GM12878 (cell line): ENCODE data around the gene FALEC. TPM values are rescaled to one million over a fixed set of nuclear protein-coding genes. Genes with fewer than 3 reads are reported as not detected.
A peak's percentile ranks its signal among the peaks of the same experiment; 100 is the strongest.

Experiments used
- ATAC-seq: fragments of 200-7000 bp; cut with Tn5 transposase; 3 replicates; pipeline ENCODE4 v1.9.1; 2020; ENCODE audit warnings: mild to moderate bottlenecking, moderate library complexity
- BruUV-seq: library from RNA; stranded (reverse); fragments of 400-500 nt; replicated peaks from 2 replicates; lab custom pipeline; 2021; lab: Mats Ljungman, UMichigan
- CTCF ChIA-PET: fragments of 300-600 bp; sonication (Branson Sonifier 250); formaldehyde crosslinking; extraction: SDS; loops from one replicate; lab custom pipeline; 2021; ENCODE audit warnings: inconsistent platforms; lab: Yijun Ruan, JAX
- POLR2A ChIA-PET: fragments of 350-600 bp; formaldehyde crosslinking; extraction: SDS; loops from one replicate; lab custom pipeline; 2021; ENCODE audit warnings: inconsistent platforms; lab: Charles Lee
- RAD21 ChIA-PET: fragments of 300-600 bp; sonication (Branson Sonifier 250); formaldehyde crosslinking; loops from one replicate; lab custom pipeline; 2023; ENCODE audit warnings: antibody characterized with exemption; ENCODE audit not compliant: unreplicated experiment; lab: Charles Lee
- SMC1A ChIA-PET: fragments of 300-600 bp; sonication (Branson Sonifier 250); formaldehyde crosslinking; loops from one replicate; lab custom pipeline; 2023; ENCODE audit not compliant: unreplicated experiment, uncharacterized antibody; lab: Charles Lee
- DNase-seq: peaks from one replicate; pipeline ENCODE4 v3.0.0-alpha.2; 2011; ENCODE audit warnings: low read depth, low spot score
- FAIRE-seq: peaks from 3 replicates; lab custom pipeline; 2011; peaks lifted over from hg19 to GRCh38; lab: Jason Lieb, UNC
- H2AFZ ChIP-seq: 2 replicates; pipeline ENCODE4 v1.6.0; 2011; ENCODE audit warnings: low read depth, low read length, control low read depth; ENCODE audit not compliant: control insufficient read depth
- H3K27ac ChIP-seq: 2 replicates; pipeline ENCODE4 v1.5.1; 2011; ENCODE audit warnings: control low read depth; ENCODE audit not compliant: control insufficient read depth, insufficient read depth
- H3K27me3 ChIP-seq, 2 experiments: replicated peaks in 1 of 2; 2 replicates each; pipeline versions ENCODE4 v1.6.0 to v1.6.1; 2011; ENCODE audit warnings: low read length in 1 of 2; ENCODE audit not compliant: control insufficient read depth in 2 of 2, insufficient read depth in 2 of 2
- H3K36me3 ChIP-seq, 2 experiments: 2 replicates each; pipeline ENCODE4 v1.5.1; 2011; ENCODE audit warnings: low read length in 1 of 2; ENCODE audit not compliant: control insufficient read depth in 2 of 2, insufficient read depth in 2 of 2
- H3K4me1 ChIP-seq: 2 replicates; pipeline ENCODE4 v1.6.1; 2011; ENCODE audit warnings: mild to moderate bottlenecking, low read length, moderate library complexity, mixed read lengths; ENCODE audit not compliant: control insufficient read depth, insufficient read depth
- H3K4me2 ChIP-seq: 2 replicates; pipeline ENCODE4 v1.6.0; 2011; ENCODE audit warnings: control low read depth; ENCODE audit not compliant: control insufficient read depth, insufficient read depth
- H3K4me3 ChIP-seq: fragments of 200-600 bp; sonication (generic); 2 replicates; pipeline ENCODE4 v1.5.1; 2016
- H3K79me2 ChIP-seq: 2 replicates; pipeline ENCODE4 v1.6.0; 2011; ENCODE audit warnings: low read length; ENCODE audit not compliant: control insufficient read depth, insufficient read depth
- H3K9ac ChIP-seq: 2 replicates; pipeline ENCODE4 v1.8.0; 2011; ENCODE audit warnings: low read length, control low read depth, mixed read lengths; ENCODE audit not compliant: control insufficient read depth, insufficient read depth
- H3K9me3 ChIP-seq: replicated peaks from 3 replicates; pipeline ENCODE4 v1.5.1; 2011; ENCODE audit warnings: mild to moderate bottlenecking, low read length; ENCODE audit not compliant: control insufficient read depth, insufficient read depth
- H4K20me1 ChIP-seq: 2 replicates; pipeline ENCODE4 v1.6.0; 2011; ENCODE audit not compliant: control insufficient read depth, insufficient read depth
- BCL11A ChIP-seq: IDR thresholded peaks from 2 replicates; pipeline ENCODE4 v1.6.1; 2011; ENCODE audit warnings: low read depth, low read length
- CHD1 ChIP-seq: IDR thresholded peaks from 2 replicates; pipeline ENCODE4 v1.6.1; 2012; ENCODE audit warnings: low read depth, low read length, improper control_type of control experiment
- CHD2 ChIP-seq: IDR thresholded peaks from 2 replicates; pipeline ENCODE4 v1.6.1; 2011; ENCODE audit warnings: low read depth, low read length, improper control_type of control experiment, borderline replicate concordance
- CHD4 ChIP-seq: fragments of 200-600 bp; sonication (generic); IDR thresholded peaks from 2 replicates; pipeline ENCODE4 v1.6.1; 2016; ENCODE audit warnings: mild to moderate bottlenecking
- CREM ChIP-seq: IDR thresholded peaks from 2 replicates; pipeline ENCODE4 v1.6.1; 2014; ENCODE audit warnings: antibody characterized with exemption, low read depth
- ESRRA ChIP-seq: IDR thresholded peaks from 2 replicates; pipeline ENCODE4 v1.6.1; 2012; ENCODE audit warnings: mild to moderate bottlenecking, low read length, improper control_type of control experiment
- FOXK2 ChIP-seq: fragments of 450-650 bp; IDR thresholded peaks from 2 replicates; pipeline ENCODE4 v1.6.1; 2017; ENCODE audit warnings: mild to moderate bottlenecking, moderate library complexity
- GABPA ChIP-seq: IDR thresholded peaks from 2 replicates; pipeline ENCODE4 v1.6.1; 2014; ENCODE audit warnings: antibody characterized with exemption, low read depth, mild to moderate bottlenecking, inconsistent platforms
- IKZF1 ChIP-seq: fragments of 450-650 bp; conservative IDR thresholded peaks from 2 replicates; pipeline ENCODE4 v1.6.1; 2017; ENCODE audit warnings: antibody characterized with exemption, mild to moderate bottlenecking
- MXI1 ChIP-seq: fragments of 150-350 bp; IDR thresholded peaks from 2 replicates; pipeline ENCODE4 v1.6.1; 2011; ENCODE audit warnings: low read depth, mild to moderate bottlenecking, inconsistent platforms, low read length, improper control_type of control experiment
- NR2C1 ChIP-seq: fragments of 450-650 bp; IDR thresholded peaks from 2 replicates; pipeline ENCODE4 v1.6.1; 2017; ENCODE audit warnings: antibody characterized with exemption, mild to moderate bottlenecking, moderate library complexity
- NR2C2 ChIP-seq: IDR thresholded peaks from 2 replicates; pipeline ENCODE4 v1.6.1; 2011; ENCODE audit warnings: borderline replicate concordance, low read depth; ENCODE audit not compliant: control insufficient read depth, insufficient read length
- RB1 ChIP-seq: fragments of 450-650 bp; formaldehyde crosslinking; IDR thresholded peaks from 2 replicates; pipeline ENCODE4 v1.6.1; 2017; ENCODE audit warnings: mild to moderate bottlenecking, borderline replicate concordance
- RBBP5 ChIP-seq: fragments of 200-600 bp; sonication (generic); conservative IDR thresholded peaks from 2 replicates; pipeline ENCODE4 v1.6.1; 2016
- SIX5 ChIP-seq: IDR thresholded peaks from 2 replicates; pipeline ENCODE4 v1.6.1; 2011; ENCODE audit warnings: mild to moderate bottlenecking, low read depth, low read length, moderate library complexity; ENCODE audit not compliant: severe bottlenecking
- STAT3 ChIP-seq: IDR thresholded peaks from 2 replicates; pipeline ENCODE4 v1.6.1; 2011; ENCODE audit warnings: low read depth, low read length, improper control_type of control experiment
- TCF12 ChIP-seq: IDR thresholded peaks from 2 replicates; pipeline ENCODE4 v1.6.1; 2011; ENCODE audit warnings: low read depth, mild to moderate bottlenecking, low read length
- ZNF622 ChIP-seq: fragments of 450-650 bp; IDR thresholded peaks from 2 replicates; pipeline ENCODE4 v1.6.1; 2017; ENCODE audit warnings: mild to moderate bottlenecking, inconsistent platforms
- WGBS: methylation state at CpG from one replicate; pipeline ENCODE4 v1.1.6; 2016; ENCODE audit warnings: low lambda C conversion rate; ENCODE audit not compliant: insufficient replicate concordance, insufficient coverage; ENCODE audit errors: missing lambda C conversion rate; 5-methylcytosine and 5-hydroxymethylcytosine counted together
- in situ Hi-C: fragments of 300-500 bp; cut with MboI; formaldehyde crosslinking; loops from 9 replicates; pipeline ENCODE4 v1.14.3; 2018; ENCODE audit warnings: mixed read lengths
- intact Hi-C: fragments of 100-400 bp; cut with micrococcal nuclease; formaldehyde crosslinking; loops from one replicate; pipeline ENCODE4 v1.14.2; 2022; ENCODE audit not compliant: unreplicated experiment
- polyA plus RNA-seq, 11 experiments: library from polyadenylated mRNA; depleted of rRNA in 4 of 11; unstranded in 6 of 11; stranded (reverse) in 5 of 11; fragments of >200 nt; fragmentation: Nextera tagmentation in 4 of 11; fragmentation: Illumina TruSeq in 1 of 11; extraction: Ambion mirVana in 4 of 11; extraction: Trizol in 1 of 11; gene quantifications; 1 replicate in 1 of 11; 2 replicates in 10 of 11; pipeline versions ENCODE4 v1.2.1 to v1.2.3, GENCODE V29; 2011 to 2016; ENCODE audit warnings: inconsistent platforms in 2 of 11, missing spikeins in 2 of 11, low read depth in 1 of 11
- total RNA-seq, 4 experiments: library from RNA; depleted of rRNA in 3 of 4; stranded (reverse); fragments of >200 nt in 3 of 4; fragmentation: Illumina TruSeq in 1 of 4; extraction: Trizol in 1 of 4; gene quantifications; 2 replicates each; pipeline versions ENCODE4 v1.2.1 to v1.2.3, GENCODE V29; 2013 to 2021
- TF ChIP-seq, protein P1 (sequence below): IDR thresholded peaks from 2 replicates; pipeline ENCODE4 v1.6.1; 2011; ENCODE audit warnings: mild to moderate bottlenecking, low read depth, low read length, moderate library complexity; ENCODE audit not compliant: insufficient replicate concordance
- TF ChIP-seq, protein P2 (sequence below): IDR thresholded peaks from 2 replicates; pipeline ENCODE4 v1.6.1; 2011; ENCODE audit warnings: borderline replicate concordance, low read depth, mild to moderate bottlenecking, moderate library complexity, mixed read lengths, low read length; ENCODE audit not compliant: insufficient read depth; ENCODE audit errors: extremely low read length
- TF ChIP-seq, protein P3 (sequence below): fragments of 450-650 bp; IDR thresholded peaks from 2 replicates; pipeline ENCODE4 v1.6.1; 2014; ENCODE audit warnings: mild to moderate bottlenecking
- TF ChIP-seq, protein P4 (sequence below): fragments of 450-650 bp; IDR thresholded peaks from 2 replicates; pipeline ENCODE4 v1.6.1; 2016; ENCODE audit warnings: mild to moderate bottlenecking

The FALEC gene
- total and polyA plus RNA-seq, 10 of the 15 experiments (the other 5 are each of a cell fraction or from before 2014, with no cell fraction given), result 0.21 to 0.71 (median 0.32) TPM; not detected in 3

DNA sequence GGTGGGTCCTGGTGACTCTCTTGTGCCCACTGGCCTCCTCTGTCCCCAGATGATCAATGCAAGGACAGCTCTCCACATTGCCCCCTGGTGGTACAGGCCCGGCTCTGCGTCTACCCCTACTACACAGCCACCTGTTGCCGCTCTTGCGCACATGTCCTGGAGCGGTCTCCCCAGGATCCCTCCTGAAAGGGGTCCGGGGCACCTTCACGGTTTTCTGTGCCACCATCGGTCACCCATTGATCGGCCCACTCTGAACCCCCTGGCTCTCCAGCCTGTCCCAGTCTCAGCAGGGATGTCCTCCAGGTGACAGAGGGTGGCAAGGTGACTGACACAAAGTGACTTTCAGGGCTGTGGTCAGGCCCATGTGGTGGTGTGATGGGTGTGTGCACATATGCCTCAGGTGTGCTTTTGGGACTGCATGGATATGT is 44.5 kb downstream of the FALEC start:
- in situ Hi-C loops, result no loop called here
- peak; percentile 81 for TF ChIP-seq TCF12
- TF ChIP-seq, protein P1, sequence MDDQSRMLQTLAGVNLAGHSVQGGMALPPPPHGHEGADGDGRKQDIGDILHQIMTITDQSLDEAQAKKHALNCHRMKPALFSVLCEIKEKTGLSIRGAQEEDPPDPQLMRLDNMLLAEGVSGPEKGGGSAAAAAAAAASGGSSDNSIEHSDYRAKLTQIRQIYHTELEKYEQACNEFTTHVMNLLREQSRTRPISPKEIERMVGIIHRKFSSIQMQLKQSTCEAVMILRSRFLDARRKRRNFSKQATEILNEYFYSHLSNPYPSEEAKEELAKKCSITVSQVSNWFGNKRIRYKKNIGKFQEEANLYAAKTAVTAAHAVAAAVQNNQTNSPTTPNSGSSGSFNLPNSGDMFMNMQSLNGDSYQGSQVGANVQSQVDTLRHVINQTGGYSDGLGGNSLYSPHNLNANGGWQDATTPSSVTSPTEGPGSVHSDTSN, result no peak
- no peak for TF ChIP-seq NR2C1
- 0 out of 2 replicates have a peak, but pooled peaks have one; percentile 23 for TF ChIP-seq IKZF1
- no peak for TF ChIP-seq CHD1
- TF ChIP-seq ZNF622, result no peak
- TF ChIP-seq NR2C2, result no peak
- peak; percentile 42; the same call in 1 of the 2 replicates for TF ChIP-seq RB1
- peak; percentile 71 for TF ChIP-seq MXI1
- TF ChIP-seq, protein P2, sequence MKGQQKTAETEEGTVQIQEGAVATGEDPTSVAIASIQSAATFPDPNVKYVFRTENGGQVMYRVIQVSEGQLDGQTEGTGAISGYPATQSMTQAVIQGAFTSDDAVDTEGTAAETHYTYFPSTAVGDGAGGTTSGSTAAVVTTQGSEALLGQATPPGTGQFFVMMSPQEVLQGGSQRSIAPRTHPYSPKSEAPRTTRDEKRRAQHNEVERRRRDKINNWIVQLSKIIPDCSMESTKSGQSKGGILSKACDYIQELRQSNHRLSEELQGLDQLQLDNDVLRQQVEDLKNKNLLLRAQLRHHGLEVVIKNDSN, result no peak
- TF ChIP-seq BCL11A, result no peak
- TF ChIP-seq CHD2, result no peak
- no peak for TF ChIP-seq SIX5
- TF ChIP-seq, protein P3, sequence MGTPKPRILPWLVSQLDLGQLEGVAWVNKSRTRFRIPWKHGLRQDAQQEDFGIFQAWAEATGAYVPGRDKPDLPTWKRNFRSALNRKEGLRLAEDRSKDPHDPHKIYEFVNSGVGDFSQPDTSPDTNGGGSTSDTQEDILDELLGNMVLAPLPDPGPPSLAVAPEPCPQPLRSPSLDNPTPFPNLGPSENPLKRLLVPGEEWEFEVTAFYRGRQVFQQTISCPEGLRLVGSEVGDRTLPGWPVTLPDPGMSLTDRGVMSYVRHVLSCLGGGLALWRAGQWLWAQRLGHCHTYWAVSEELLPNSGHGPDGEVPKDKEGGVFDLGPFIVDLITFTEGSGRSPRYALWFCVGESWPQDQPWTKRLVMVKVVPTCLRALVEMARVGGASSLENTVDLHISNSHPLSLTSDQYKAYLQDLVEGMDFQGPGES, result no peak
- TF ChIP-seq FOXK2, result no peak
- no peak for TF ChIP-seq ESRRA
- no peak for TF ChIP-seq STAT3
- TF ChIP-seq GABPA, result no peak
- TF ChIP-seq, protein P4, sequence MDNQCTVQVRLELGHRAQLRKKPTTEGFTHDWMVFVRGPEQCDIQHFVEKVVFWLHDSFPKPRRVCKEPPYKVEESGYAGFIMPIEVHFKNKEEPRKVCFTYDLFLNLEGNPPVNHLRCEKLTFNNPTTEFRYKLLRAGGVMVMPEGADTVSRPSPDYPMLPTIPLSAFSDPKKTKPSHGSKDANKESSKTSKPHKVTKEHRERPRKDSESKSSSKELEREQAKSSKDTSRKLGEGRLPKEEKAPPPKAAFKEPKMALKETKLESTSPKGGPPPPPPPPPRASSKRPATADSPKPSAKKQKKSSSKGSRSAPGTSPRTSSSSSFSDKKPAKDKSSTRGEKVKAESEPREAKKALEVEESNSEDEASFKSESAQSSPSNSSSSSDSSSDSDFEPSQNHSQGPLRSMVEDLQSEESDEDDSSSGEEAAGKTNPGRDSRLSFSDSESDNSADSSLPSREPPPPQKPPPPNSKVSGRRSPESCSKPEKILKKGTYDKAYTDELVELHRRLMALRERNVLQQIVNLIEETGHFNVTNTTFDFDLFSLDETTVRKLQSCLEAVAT, result peak; percentile 22; the same call in 1 of the 2 replicates
- TF ChIP-seq RBBP5, result no peak
- TF ChIP-seq CHD4, result no peak
- no peak for TF ChIP-seq CREM

More for the DNA sequence above, 44.5 kb downstream of the FALEC start:
- no peaks in the 10 kb centered on the region for H4K20me1 ChIP-seq
- POLR2A ChIA-PET, result interaction anchor here (0.5 to 10.5 kb wide), 4 partner anchors 19 to 69 kb away, joined by 3 to 95 read pairs (median 36); partner anchors contain the start of gene ENSA
- H3K4me3 ChIP-seq, result no peak overlapping the region
- H3K4me1 ChIP-seq, result peaks cover 22% of the 10 kb centered on the region
- ATAC-seq (peak; percentile 42), DNase-seq (no peak), FAIRE-seq (peak; percentile 68)
- no peaks in the 10 kb centered on the region for H3K36me3 ChIP-seq
- no peak overlapping the region for H3K9ac ChIP-seq
- no TSS peak for BruUV-seq
- H3K9me3 ChIP-seq, result no peaks in the 10 kb centered on the region
- no peak overlapping the region for H2AFZ ChIP-seq
- SMC1A ChIA-PET, result interaction anchor here (0.6 to 12.5 kb wide), 15 partner anchors 8 to 387 kb away, joined by 3 to 388 read pairs (median 3); partner anchors contain the start of genes ENSA, FALEC and MCL1
- 4% methylated on average over 9 of the region's 9 CpGs for WGBS
- intact Hi-C loops, result loop anchor here (2.0 to 5.0 kb wide), 5 partner anchors 137 to 417 kb away; partner anchors contain the start of genes CTSS, GOLPH3L and SETDB1
- H3K27ac ChIP-seq, result no peak overlapping the region
- H3K27me3 ChIP-seq, result no peaks in the 10 kb centered on the region
- RAD21 ChIA-PET, result interaction anchor here (1.0 to 12.1 kb wide), 16 partner anchors 16 to 436 kb away, joined by 3 to 387 read pairs (median 5); partner anchors contain the start of genes ENSA, FALEC, GOLPH3L and MCL1
- H3K79me2 ChIP-seq, result peaks cover 27% of the 10 kb centered on the region
- CTCF ChIA-PET, result interaction anchor here (0.6 to 13.7 kb wide), 52 partner anchors 9 to 446 kb away, joined by 3 to 390 read pairs (median 5); partner anchors contain the start of genes ANXA9, CA14, CTSS and ENSA
- peak overlapping the region; percentile 97; the same call in 1 of the 2 replicates for H3K4me2 ChIP-seq
